Glutamatergic neuron (in vitro differentiated cells): Measurements from ENCODE around the gene RXRB. TPM values are rescaled to one million over a fixed set of nuclear protein-coding genes. Genes with fewer than 3 reads are reported as not detected.

Experiments used
- DNase-seq: peaks from one replicate; pipeline ENCODE4 v3.0.0; 2022
- H3K27ac Mint-ChIP-seq: one replicate; pipeline ENCODE4 v1.8.0; 2020; ENCODE audit warnings: mild to moderate bottlenecking, mixed read lengths, inconsistent platforms; ENCODE audit not compliant: unreplicated experiment
- H3K27me3 Mint-ChIP-seq: one replicate; pipeline ENCODE4 v1.8.0; 2020; ENCODE audit warnings: mild to moderate bottlenecking, moderate library complexity, mixed read lengths, inconsistent platforms; ENCODE audit not compliant: unreplicated experiment
- H3K36me3 Mint-ChIP-seq: one replicate; pipeline ENCODE4 v1.8.0; 2020; ENCODE audit warnings: mild to moderate bottlenecking, mixed read lengths, inconsistent platforms; ENCODE audit not compliant: unreplicated experiment
- H3K4me1 Mint-ChIP-seq: one replicate; pipeline ENCODE4 v1.8.0; 2020; ENCODE audit warnings: mild to moderate bottlenecking, low read depth, mixed read lengths, inconsistent platforms; ENCODE audit not compliant: unreplicated experiment
- H3K4me3 Mint-ChIP-seq: one replicate; pipeline ENCODE4 v1.8.0; 2020; ENCODE audit warnings: mild to moderate bottlenecking, mixed read lengths, inconsistent platforms; ENCODE audit not compliant: unreplicated experiment
- H3K9me3 Mint-ChIP-seq: one replicate; pipeline ENCODE4 v1.8.0; 2020; ENCODE audit warnings: mild to moderate bottlenecking, moderate library complexity, mixed read lengths, inconsistent platforms; ENCODE audit not compliant: unreplicated experiment
- total RNA-seq: library from RNA; stranded (reverse); fragmentation: NEBNext Ultra II Directional; extraction: Animal tissue kit (Norgen Biotek cat#: 25700); gene quantifications from one replicate; pipeline ENCODE4 v1.2.1, GENCODE V29; 2021; ENCODE audit not compliant: unreplicated experiment
- TF ChIP-seq, protein P1 (sequence below): fragments of 200-600 bp; sonication (generic); IDR thresholded peaks from one replicate; pipeline ENCODE4 v1.5.0; 2021; ENCODE audit not compliant: partially characterized antibody, unreplicated experiment

The RXRB gene
- total RNA-seq, 1 donor from 2014 or later, result 45.3 TPM

GRCh38 chr6:33160728-33161344, 39.6 kb downstream of the RXRB start:
- no peaks in the 10 kb centered on the region for H3K4me1 Mint-ChIP-seq
- TF ChIP-seq, protein P1, sequence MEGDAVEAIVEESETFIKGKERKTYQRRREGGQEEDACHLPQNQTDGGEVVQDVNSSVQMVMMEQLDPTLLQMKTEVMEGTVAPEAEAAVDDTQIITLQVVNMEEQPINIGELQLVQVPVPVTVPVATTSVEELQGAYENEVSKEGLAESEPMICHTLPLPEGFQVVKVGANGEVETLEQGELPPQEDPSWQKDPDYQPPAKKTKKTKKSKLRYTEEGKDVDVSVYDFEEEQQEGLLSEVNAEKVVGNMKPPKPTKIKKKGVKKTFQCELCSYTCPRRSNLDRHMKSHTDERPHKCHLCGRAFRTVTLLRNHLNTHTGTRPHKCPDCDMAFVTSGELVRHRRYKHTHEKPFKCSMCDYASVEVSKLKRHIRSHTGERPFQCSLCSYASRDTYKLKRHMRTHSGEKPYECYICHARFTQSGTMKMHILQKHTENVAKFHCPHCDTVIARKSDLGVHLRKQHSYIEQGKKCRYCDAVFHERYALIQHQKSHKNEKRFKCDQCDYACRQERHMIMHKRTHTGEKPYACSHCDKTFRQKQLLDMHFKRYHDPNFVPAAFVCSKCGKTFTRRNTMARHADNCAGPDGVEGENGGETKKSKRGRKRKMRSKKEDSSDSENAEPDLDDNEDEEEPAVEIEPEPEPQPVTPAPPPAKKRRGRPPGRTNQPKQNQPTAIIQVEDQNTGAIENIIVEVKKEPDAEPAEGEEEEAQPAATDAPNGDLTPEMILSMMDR, result no peak
- no peak for DNase-seq
- H3K4me3 Mint-ChIP-seq, result peak overlapping the region; percentile 34
- peaks cover 9% of the 10 kb centered on the region for H3K27me3 Mint-ChIP-seq
- no peak overlapping the region for H3K27ac Mint-ChIP-seq
- peaks cover 6% of the 10 kb centered on the region for H3K9me3 Mint-ChIP-seq
- H3K36me3 Mint-ChIP-seq, result no peaks in the 10 kb centered on the region

- Mint-ChIP-seq H3K36me3 (no peaks in the 10 kb centered on the region), H3K27ac (no peak overlapping the region), H3K27me3 (peaks cover 6% of the 10 kb centered on the region), H3K4me1 (no peaks in the 10 kb centered on the region), H3K4me3 (no peak overlapping the region), H3K9me3 (peaks cover 6% of the 10 kb centered on the region)
- DNase-seq, result no peak
- TF ChIP-seq, protein P1, result no peak
Observed at GRCh38 chr6:33160096-33160495, 40.4 kb downstream of the RXRB start.

DNA sequence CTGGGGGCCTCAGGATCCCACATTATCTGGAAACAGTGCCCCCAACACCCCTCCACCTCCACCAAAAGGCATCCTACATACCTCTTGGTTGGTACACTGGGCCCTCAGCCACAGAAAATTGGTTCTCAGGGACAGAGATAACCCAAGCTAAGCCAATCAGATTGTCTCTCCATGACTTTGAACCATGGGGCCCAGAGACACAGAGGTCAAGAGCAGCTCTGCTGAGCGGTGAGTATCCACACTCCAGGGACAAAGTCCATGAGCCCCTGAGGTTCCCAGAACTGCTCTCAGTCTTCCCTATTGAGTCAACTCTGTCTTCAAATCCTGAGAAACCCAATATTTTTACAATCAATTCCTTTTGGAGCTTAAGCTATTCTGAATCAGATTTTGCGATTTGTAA, 43.5 kb downstream of the RXRB start:
- TF ChIP-seq, protein P1, result no peak
- Mint-ChIP-seq H3K27ac (no peak overlapping the region), H3K9me3 (peaks cover 5% of the 10 kb centered on the region), H3K27me3 (peaks cover 1% of the 10 kb centered on the region), H3K4me1 (no peaks in the 10 kb centered on the region), H3K4me3 (no peak overlapping the region), H3K36me3 (peaks cover 7% of the 10 kb centered on the region)
- DNase-seq, result no peak

GRCh38 chr6:33156561-33156960, 43.9 kb downstream of the RXRB start:
- Mint-ChIP-seq H3K27me3 (no peaks in the 10 kb centered on the region), H3K36me3 (peaks cover 11% of the 10 kb centered on the region), H3K9me3 (peaks cover 7% of the 10 kb centered on the region), H3K4me3 (no peak overlapping the region), H3K27ac (no peak overlapping the region), H3K4me1 (no peaks in the 10 kb centered on the region)
- DNase-seq, result no peak
- TF ChIP-seq, protein P1, result no peak

DNA sequence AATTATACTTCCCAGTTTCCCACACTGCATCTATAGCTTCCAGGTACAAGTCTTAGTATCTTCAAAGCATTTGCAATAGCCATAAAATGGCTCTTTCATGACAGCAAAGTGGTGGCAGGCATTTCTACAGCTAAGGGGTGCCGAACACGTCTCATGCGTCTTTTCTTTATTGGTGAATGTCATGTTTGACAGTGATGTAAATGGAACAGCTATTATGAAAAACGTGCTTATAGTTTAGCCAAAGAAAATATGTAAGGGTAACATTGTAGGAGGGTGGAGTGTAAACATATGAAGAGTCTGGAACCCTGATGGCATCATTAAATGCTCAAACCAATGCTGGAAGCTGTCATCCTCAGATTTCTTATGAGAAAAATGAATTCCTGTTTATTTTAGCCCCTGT, 46.1 kb downstream of the RXRB start:
- no peak overlapping the region for H3K27ac Mint-ChIP-seq
- no peaks in the 10 kb centered on the region for H3K4me1 Mint-ChIP-seq
- H3K9me3 Mint-ChIP-seq, result peaks cover 4% of the 10 kb centered on the region
- TF ChIP-seq, protein P1, result no peak
- no peak overlapping the region for H3K4me3 Mint-ChIP-seq
- peaks cover 11% of the 10 kb centered on the region for H3K36me3 Mint-ChIP-seq
- DNase-seq, result no peak
- H3K27me3 Mint-ChIP-seq, result peaks cover 1% of the 10 kb centered on the region
